Measurements from ENCODE around the gene ZNF579. TPM values are rescaled to one million over a fixed set of nuclear protein-coding genes. Genes with fewer than 3 reads are reported as not detected.

Gene ZNF579
- total and polyA plus RNA-seq, 9 of the 15 experiments (the other 6 are each of a cell fraction or from before 2014, with no cell fraction given), result 0.06 to 15.9 (median 1.6) TPM

DNA sequence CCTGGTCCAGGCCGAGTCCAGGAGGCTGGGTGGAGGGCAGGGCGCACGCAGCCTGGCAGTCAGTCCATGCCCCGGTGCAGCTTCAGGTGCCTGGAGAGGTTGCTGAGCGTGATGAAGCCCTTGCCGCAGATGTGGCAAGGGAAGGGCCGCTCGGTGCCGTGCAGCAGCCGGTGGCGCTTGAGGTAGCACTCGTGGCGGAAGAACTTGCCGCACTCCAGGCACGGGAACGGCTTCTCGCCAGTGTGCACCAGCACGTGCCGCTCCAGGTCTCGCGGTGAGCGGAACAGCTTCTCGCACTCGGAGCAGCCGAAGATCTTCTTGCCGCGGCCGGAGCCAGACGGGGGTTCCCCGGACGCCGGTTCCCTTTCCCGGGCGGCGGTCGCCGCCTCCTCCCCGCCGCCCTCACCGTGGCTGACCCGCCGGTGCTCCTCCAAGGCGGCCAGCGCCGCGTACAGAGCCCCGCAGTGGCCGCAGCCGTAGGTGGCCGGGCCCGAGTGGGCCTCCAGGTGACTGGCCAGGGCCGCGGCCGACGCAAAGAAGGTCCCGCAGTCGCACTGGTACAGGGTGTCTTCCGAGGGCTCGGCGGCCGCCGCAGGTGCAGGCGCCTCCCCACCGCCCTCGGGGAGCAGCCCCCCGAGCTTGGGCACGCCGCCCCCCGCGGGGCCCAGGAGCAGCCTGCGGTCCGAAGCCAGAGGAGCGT, 11.9 kb upstream of the ZNF579 start:
- Histone ChIP-seq H3K4me1 (replicated peaks in 1 of 2; ENCODE audit: control insufficient read depth in 2 of 2, insufficient read depth in 2 of 2, low read length in 2 of 2) (peaks cover 6 to 24% of the 10 kb centered on the region in 2 experiments; a peak in 3 of 5 replicates), H3K27ac (ENCODE audit: extremely low read depth, low read depth, low read length) (no peak overlapping the region), H3K36me3 (ENCODE audit: control insufficient read depth, insufficient read depth, low read length) (peaks cover 39% of the 10 kb centered on the region; the same call in 2 of the 3 replicates), H4K20me1 (replicated peaks; ENCODE audit: control insufficient read depth, insufficient read depth, low read length) (no peaks in the 10 kb centered on the region), H3K4me2 (ENCODE audit: insufficient read depth, low read length) (no peak overlapping the region), H3K4me3 (no peak overlapping the region), H3K9me1 (ENCODE audit: control insufficient read depth, insufficient read depth, low read length) (no peaks in the 10 kb centered on the region), H3K9me3 (replicated peaks; ENCODE audit: control insufficient read depth, insufficient read depth, low read depth, low read length) (peaks cover 3% of the 10 kb centered on the region; the same call in 1 of the 2 replicates), H3K79me2 (ENCODE audit: control insufficient read depth, insufficient read depth, low read length) (no peaks in the 10 kb centered on the region), H3K27me3 (ENCODE audit: control insufficient read depth in 2 of 2, insufficient read depth in 2 of 2, low read length in 2 of 2) (no peaks in the 10 kb centered on the region), H3K9ac (ENCODE audit: insufficient read depth in 1 of 2, low read depth in 2 of 2, low read length in 2 of 2) (no peak overlapping the region), H2AFZ (ENCODE audit: low read depth, low read length) (no peak overlapping the region)
- 97% methylated on average over 15 of the region's 73 CpGs for WGBS (ENCODE audit: insufficient coverage, low coverage, missing lambda C conversion rate)
- in situ Hi-C loops (cut with MboI), result no loop called here
- intact Hi-C loops (cut with micrococcal nuclease), result no loop called here
- POLR2A ChIA-PET, result no interaction called here
- FAIRE-seq (no peak), DNase-seq (ENCODE audit: extremely low read depth in 1 of 4, low spot score in 3 of 4) (no peak), ATAC-seq (no peak)
- TF ChIP-seq CBFA2T3 (IDR thresholded peaks at IDR 0.05), result no peak
- TF ChIP-seq POLR2G (IDR thresholded peaks at IDR 0.05; ENCODE audit: low read depth, low read length), result peak; percentile 42
- CTCF ChIA-PET (ENCODE audit: low intra/inter-chr PET ratio), result no interaction called here
- BruUV-seq (replicated peaks), result no TSS peak

DNA sequence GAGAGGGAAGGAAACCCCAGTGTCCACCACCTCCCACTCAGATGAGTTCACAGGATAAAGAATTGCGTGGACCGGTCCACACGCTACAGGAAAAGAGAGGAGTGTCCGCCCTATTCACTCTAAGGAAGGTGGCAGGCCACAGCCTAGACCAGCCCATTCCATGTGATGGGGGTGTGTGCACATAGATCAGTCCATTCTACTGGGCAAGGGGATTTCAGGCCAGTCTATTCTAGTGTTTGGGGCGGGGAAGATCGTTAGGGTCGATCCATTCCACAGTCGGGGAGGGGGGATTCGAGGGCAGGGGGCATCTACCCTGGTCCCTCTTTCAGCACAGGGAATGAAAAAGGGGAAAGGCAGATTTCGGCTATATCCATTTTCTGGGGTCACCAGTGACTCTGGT, 10.9 kb upstream of the ZNF579 start:
- WGBS (ENCODE audit: insufficient coverage, low coverage, missing lambda C conversion rate), result 42% methylated on average over 9 of the region's 10 CpGs
- CTCF ChIA-PET (ENCODE audit: low intra/inter-chr PET ratio), result no interaction called here
- Histone ChIP-seq H3K27me3 (ENCODE audit: control insufficient read depth in 2 of 2, insufficient read depth in 2 of 2, low read length in 2 of 2) (no peaks in the 10 kb centered on the region), H4K20me1 (replicated peaks; ENCODE audit: control insufficient read depth, insufficient read depth, low read length) (0 out of 2 replicates have a peak, but pooled peaks cover 6% of the 10 kb centered on the region), H3K36me3 (ENCODE audit: control insufficient read depth, insufficient read depth, low read length) (peaks cover 35% of the 10 kb centered on the region; the same call in 2 of the 3 replicates), H3K9ac (ENCODE audit: insufficient read depth in 1 of 2, low read depth in 2 of 2, low read length in 2 of 2) (no peak overlapping the region; a peak in 1 of 4 replicates), H3K4me3 (no peak overlapping the region), H3K9me1 (ENCODE audit: control insufficient read depth, insufficient read depth, low read length) (no peaks in the 10 kb centered on the region), H3K4me2 (ENCODE audit: insufficient read depth, low read length) (no peak overlapping the region), H3K79me2 (ENCODE audit: control insufficient read depth, insufficient read depth, low read length) (no peaks in the 10 kb centered on the region), H3K9me3 (replicated peaks; ENCODE audit: control insufficient read depth, insufficient read depth, low read depth, low read length) (peaks cover 3% of the 10 kb centered on the region; the same call in 1 of the 2 replicates), H2AFZ (ENCODE audit: low read depth, low read length) (no peak overlapping the region), H3K4me1 (replicated peaks in 1 of 2; ENCODE audit: control insufficient read depth in 2 of 2, insufficient read depth in 2 of 2, low read length in 2 of 2) (peaks cover 10 to 29% of the 10 kb centered on the region in 2 experiments; a peak in 3 of 5 replicates), H3K27ac (ENCODE audit: extremely low read depth, low read depth, low read length) (no peak overlapping the region)
- DNase-seq (ENCODE audit: extremely low read depth in 1 of 4, low spot score in 3 of 4) (peak in 2 of 4 experiments; percentile 28 to 32), FAIRE-seq (no peak), ATAC-seq (peak; percentile 54)
- POLR2A ChIA-PET, result no interaction called here
- BruUV-seq (replicated peaks), result no TSS peak
- intact Hi-C loops (cut with micrococcal nuclease) (no loop called here), in situ Hi-C loops (cut with MboI) (no loop called here)
- TF ChIP-seq ZBTB17 (CRISPR knock-in tag; IDR thresholded peaks at IDR 0.05) (no peak), GTF2E2 (tag; IDR thresholded peaks at IDR 0.05) (no peak), NCOA1 (IDR thresholded peaks at IDR 0.05; ENCODE audit: low read depth) (no peak), YBX1 (IDR thresholded peaks at IDR 0.05) (no peak)
- TF ChIP-seq, protein P1, sequence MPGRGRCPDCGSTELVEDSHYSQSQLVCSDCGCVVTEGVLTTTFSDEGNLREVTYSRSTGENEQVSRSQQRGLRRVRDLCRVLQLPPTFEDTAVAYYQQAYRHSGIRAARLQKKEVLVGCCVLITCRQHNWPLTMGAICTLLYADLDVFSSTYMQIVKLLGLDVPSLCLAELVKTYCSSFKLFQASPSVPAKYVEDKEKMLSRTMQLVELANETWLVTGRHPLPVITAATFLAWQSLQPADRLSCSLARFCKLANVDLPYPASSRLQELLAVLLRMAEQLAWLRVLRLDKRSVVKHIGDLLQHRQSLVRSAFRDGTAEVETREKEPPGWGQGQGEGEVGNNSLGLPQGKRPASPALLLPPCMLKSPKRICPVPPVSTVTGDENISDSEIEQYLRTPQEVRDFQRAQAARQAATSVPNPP (IDR thresholded peaks at IDR 0.05; ENCODE audit: borderline replicate concordance, insufficient read depth, insufficient read length), result no peak
- TF ChIP-seq, protein P2, sequence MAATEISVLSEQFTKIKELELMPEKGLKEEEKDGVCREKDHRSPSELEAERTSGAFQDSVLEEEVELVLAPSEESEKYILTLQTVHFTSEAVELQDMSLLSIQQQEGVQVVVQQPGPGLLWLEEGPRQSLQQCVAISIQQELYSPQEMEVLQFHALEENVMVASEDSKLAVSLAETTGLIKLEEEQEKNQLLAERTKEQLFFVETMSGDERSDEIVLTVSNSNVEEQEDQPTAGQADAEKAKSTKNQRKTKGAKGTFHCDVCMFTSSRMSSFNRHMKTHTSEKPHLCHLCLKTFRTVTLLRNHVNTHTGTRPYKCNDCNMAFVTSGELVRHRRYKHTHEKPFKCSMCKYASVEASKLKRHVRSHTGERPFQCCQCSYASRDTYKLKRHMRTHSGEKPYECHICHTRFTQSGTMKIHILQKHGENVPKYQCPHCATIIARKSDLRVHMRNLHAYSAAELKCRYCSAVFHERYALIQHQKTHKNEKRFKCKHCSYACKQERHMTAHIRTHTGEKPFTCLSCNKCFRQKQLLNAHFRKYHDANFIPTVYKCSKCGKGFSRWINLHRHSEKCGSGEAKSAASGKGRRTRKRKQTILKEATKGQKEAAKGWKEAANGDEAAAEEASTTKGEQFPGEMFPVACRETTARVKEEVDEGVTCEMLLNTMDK (IDR thresholded peaks at IDR 0.05; ENCODE audit: borderline replicate concordance, insufficient read depth, low read depth, low read length, poor library complexity, severe bottlenecking), result no peak

All from K562 (cell line).